HFFc6 (cell line): ENCODE results near the gene JUNB. TPM values are rescaled to one million over a fixed set of nuclear protein-coding genes. Genes with fewer than 3 reads are reported as not detected.

ENCODE experiments used
- DNase-seq: peaks from one replicate; pipeline ENCODE4 v3.0.0-alpha.2; 2018
- H3K27ac Mint-ChIP-seq: 2 replicates; pipeline ENCODE4 v1.8.0; 2020; ENCODE audit warnings: mild to moderate bottlenecking, mixed read lengths
- H3K27me3 Mint-ChIP-seq: 2 replicates; pipeline ENCODE4 v1.8.0; 2021; ENCODE audit warnings: mild to moderate bottlenecking, moderate library complexity, mixed read lengths; ENCODE audit not compliant: insufficient read depth
- H3K36me3 Mint-ChIP-seq: 2 replicates; pipeline ENCODE4 v1.8.0; 2021; ENCODE audit warnings: low read depth, mixed read lengths
- H3K4me1 Mint-ChIP-seq: 2 replicates; pipeline ENCODE4 v1.8.0; 2020; ENCODE audit warnings: low read depth, mixed read lengths
- H3K4me3 Mint-ChIP-seq: 2 replicates; pipeline ENCODE4 v1.8.0; 2020; ENCODE audit warnings: mild to moderate bottlenecking, moderate library complexity, mixed read lengths
- H3K9me3 Mint-ChIP-seq: 2 replicates; pipeline ENCODE4 v1.8.0; 2020; ENCODE audit warnings: mild to moderate bottlenecking, mixed read lengths
- total RNA-seq, 6 experiments: library from RNA; stranded (reverse); fragmentation: NEBNext Ultra II Directional; extraction: Animal tissue kit (Norgen Biotek cat#: 25700); gene quantifications; 2 replicates in 1 of 6; 3 replicates in 5 of 6; pipeline ENCODE4 v1.2.3, GENCODE V29; 2021
- TF ChIP-seq, protein P1 (sequence below): fragments of 200-600 bp; sonication (generic); IDR thresholded peaks from 2 replicates; pipeline ENCODE4 v1.5.0; 2021; ENCODE audit warnings: antibody characterized with exemption, mild to moderate bottlenecking

Gene JUNB
- total RNA-seq, 6 experiments from 2014 or later, result 52.1 to 89.2 (median 83.8) TPM

GRCh38 chr19:12799742-12800465, 8.6 kb downstream of the JUNB start:
- H3K27ac Mint-ChIP-seq, result no peak overlapping the region
- no peaks in the 10 kb centered on the region for H3K9me3 Mint-ChIP-seq
- peaks cover 28% of the 10 kb centered on the region for H3K4me1 Mint-ChIP-seq
- H3K36me3 Mint-ChIP-seq, result no peaks in the 10 kb centered on the region
- DNase-seq, result no peak
- peaks cover 14% of the 10 kb centered on the region for H3K27me3 Mint-ChIP-seq
- TF ChIP-seq, protein P1, sequence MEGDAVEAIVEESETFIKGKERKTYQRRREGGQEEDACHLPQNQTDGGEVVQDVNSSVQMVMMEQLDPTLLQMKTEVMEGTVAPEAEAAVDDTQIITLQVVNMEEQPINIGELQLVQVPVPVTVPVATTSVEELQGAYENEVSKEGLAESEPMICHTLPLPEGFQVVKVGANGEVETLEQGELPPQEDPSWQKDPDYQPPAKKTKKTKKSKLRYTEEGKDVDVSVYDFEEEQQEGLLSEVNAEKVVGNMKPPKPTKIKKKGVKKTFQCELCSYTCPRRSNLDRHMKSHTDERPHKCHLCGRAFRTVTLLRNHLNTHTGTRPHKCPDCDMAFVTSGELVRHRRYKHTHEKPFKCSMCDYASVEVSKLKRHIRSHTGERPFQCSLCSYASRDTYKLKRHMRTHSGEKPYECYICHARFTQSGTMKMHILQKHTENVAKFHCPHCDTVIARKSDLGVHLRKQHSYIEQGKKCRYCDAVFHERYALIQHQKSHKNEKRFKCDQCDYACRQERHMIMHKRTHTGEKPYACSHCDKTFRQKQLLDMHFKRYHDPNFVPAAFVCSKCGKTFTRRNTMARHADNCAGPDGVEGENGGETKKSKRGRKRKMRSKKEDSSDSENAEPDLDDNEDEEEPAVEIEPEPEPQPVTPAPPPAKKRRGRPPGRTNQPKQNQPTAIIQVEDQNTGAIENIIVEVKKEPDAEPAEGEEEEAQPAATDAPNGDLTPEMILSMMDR, result no peak
- peak overlapping the region; percentile 90; the same call in 1 of the 2 replicates for H3K4me3 Mint-ChIP-seq

DNA sequence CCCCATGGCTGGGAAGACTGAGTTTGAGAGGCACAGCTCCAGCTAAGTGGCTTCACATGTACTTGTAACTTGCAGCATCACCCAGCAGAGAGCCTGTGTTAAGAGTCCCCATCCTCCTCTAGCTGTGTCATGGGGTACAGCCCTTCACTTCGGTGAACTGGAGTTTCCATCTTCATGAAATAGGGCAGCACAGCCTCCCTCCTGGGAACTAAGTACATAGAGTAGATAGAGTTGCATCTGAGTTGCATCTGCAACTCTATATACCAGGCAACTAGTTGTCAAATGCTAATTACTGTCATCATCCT, 9.1 kb downstream of the JUNB start:
- Mint-ChIP-seq H3K4me3 (peak overlapping the region; percentile 90), H3K27me3 (peaks cover 10% of the 10 kb centered on the region), H3K27ac (no peak overlapping the region), H3K36me3 (no peaks in the 10 kb centered on the region), H3K9me3 (no peaks in the 10 kb centered on the region), H3K4me1 (peaks cover 28% of the 10 kb centered on the region)
- no peak for DNase-seq
- TF ChIP-seq, protein P1, result no peak

GRCh38 chr19:12800923-12801465, 9.7 kb downstream of the JUNB start:
- TF ChIP-seq, protein P1, result no peak
- Mint-ChIP-seq H3K27me3 (peaks cover 5% of the 10 kb centered on the region; the same call in 1 of the 2 replicates), H3K36me3 (no peaks in the 10 kb centered on the region), H3K9me3 (no peaks in the 10 kb centered on the region), H3K4me3 (peak overlapping the region; percentile 90), H3K4me1 (peaks cover 26% of the 10 kb centered on the region), H3K27ac (peak overlapping the region; percentile 38; the same call in 1 of the 2 replicates)
- DNase-seq, result no peak

- DNase-seq, result no peak
- no peaks in the 10 kb centered on the region for H3K36me3 Mint-ChIP-seq
- peak within 1 kb of the TSS; percentile 38; the same call in 1 of the 2 replicates for H3K27ac Mint-ChIP-seq
- peak within 1 kb of the TSS; percentile 90 for H3K4me3 Mint-ChIP-seq
- no peaks in the 10 kb centered on the region for H3K9me3 Mint-ChIP-seq
- TF ChIP-seq, protein P1, result peak; percentile 32
- peaks cover 26% of the 10 kb centered on the region for H3K4me1 Mint-ChIP-seq
- H3K27me3 Mint-ChIP-seq, result no peaks in the 10 kb centered on the region; the same call in 1 of the 2 replicates
These were observed 10.4 kb downstream of the JUNB start, which contains the start of the genes PRDX2 and THSD8 for GRCh38 chr19:12801466-12802266. Gene PRDX2 (minus strand): TSS chr19:12801800. CDS start chr19:12801261, 539 bp downstream. Gene THSD8 (plus strand): TSS chr19:12802069. CDS start chr19:12802072, 3 bp downstream.

GRCh38 chr19:12802267-12803106, 11.2 kb downstream of the JUNB start:
- TF ChIP-seq, protein P1, result 0 out of 2 replicates have a peak, but pooled peaks have one; percentile 9
- no peak for DNase-seq
- no peak overlapping the region for H3K27ac Mint-ChIP-seq
- no peaks in the 10 kb centered on the region; the same call in 1 of the 2 replicates for H3K27me3 Mint-ChIP-seq
- peak overlapping the region; percentile 90 for H3K4me3 Mint-ChIP-seq
- no peaks in the 10 kb centered on the region for H3K36me3 Mint-ChIP-seq
- no peaks in the 10 kb centered on the region for H3K9me3 Mint-ChIP-seq
- H3K4me1 Mint-ChIP-seq, result peaks cover 28% of the 10 kb centered on the region
